ENCODE results near the gene PRRT2. TPM values are rescaled to one million over a fixed set of nuclear protein-coding genes. Genes with fewer than 3 reads are reported as not detected.

Gene PRRT2
- total RNA-seq, 6 experiments from 2014 or later = 0.15 to 0.98 (median 0.51) TPM; not detected in 2

- Histone ChIP-seq H3K4me3 (no peak overlapping the region), H3K27ac (no peak overlapping the region), H3K9me3 (no peaks in the 10 kb centered on the region), H3K27me3 (no peaks in the 10 kb centered on the region), H3K36me3 (peaks cover 4 to 12% (median 12%) of the 10 kb centered on the region in 4 donors), H3K4me1 (peaks cover 0 to 30% (median 12%) of the 10 kb centered on the region in 4 donors)
- TF ChIP-seq POLR2A (IDR thresholded peaks at IDR 0.05) = no peak
- no peak for TF ChIP-seq CTCF (IDR thresholded peaks at IDR 0.05)
- intact Hi-C loops (cut with DNase I) = no loop called here
- ATAC-seq = no peak
- 81% methylated on average over 3 of the region's 7 CpGs for WGBS (ENCODE audit: insufficient coverage, low coverage, low lambda C conversion rate, missing lambda C conversion rate)
- DNase-seq = no peak
These were observed 45.3 kb downstream of the PRRT2 start for GRCh38 chr16:29857133-29857760.

- Histone ChIP-seq H3K27ac (peak overlapping the region in 1 of 3 donors; percentile 29), H3K27me3 (no peaks in the 10 kb centered on the region), H3K4me1 (peaks cover 0 to 31% (median 12%) of the 10 kb centered on the region in 4 donors), H3K36me3 (peaks cover 4 to 12% (median 12%) of the 10 kb centered on the region in 4 donors), H3K4me3 (no peak overlapping the region), H3K9me3 (no peaks in the 10 kb centered on the region)
- ATAC-seq (peak; percentile 19 to 43 (median 32)), DNase-seq (peak; percentile 38 to 82 (median 72))
- no peak for TF ChIP-seq CTCF (IDR thresholded peaks at IDR 0.05)
- TF ChIP-seq POLR2A (IDR thresholded peaks at IDR 0.05) = no peak
- intact Hi-C loops (cut with DNase I) = no loop called here
- WGBS (ENCODE audit: insufficient coverage, low coverage, low lambda C conversion rate, missing lambda C conversion rate) = 30% methylated on average over 7 of the region's 10 CpGs
These were observed 46.3 kb downstream of the PRRT2 start for GRCh38 chr16:29858149-29858849.

DNA sequence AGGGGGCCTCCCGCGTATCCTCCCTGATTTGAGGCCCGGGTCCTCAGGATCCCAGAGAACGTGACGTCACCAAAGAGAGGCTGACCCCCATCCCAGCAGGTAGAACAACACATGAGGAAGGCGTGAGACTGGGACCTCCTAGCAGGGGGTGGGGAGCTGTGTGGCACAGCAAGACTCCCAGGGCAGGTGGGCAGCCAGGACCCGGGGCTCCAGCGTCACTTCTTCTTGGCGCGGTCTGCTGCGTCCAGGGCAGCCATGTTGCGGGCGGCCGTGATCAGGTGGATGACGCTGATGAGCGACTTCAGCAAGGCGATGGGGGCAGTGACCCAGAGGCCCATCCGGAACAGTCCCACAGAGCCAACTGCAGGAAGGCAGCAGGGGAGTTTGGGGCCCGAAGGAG lies 47.0 kb downstream of the PRRT2 start:
- Histone ChIP-seq H3K4me1 (peaks cover 0 to 31% (median 12%) of the 10 kb centered on the region in 4 donors), H3K36me3 (peaks cover 4 to 12% (median 12%) of the 10 kb centered on the region in 4 donors), H3K27ac (peak overlapping the region in 1 of 3 donors; percentile 29), H3K4me3 (no peak overlapping the region), H3K27me3 (no peaks in the 10 kb centered on the region), H3K9me3 (no peaks in the 10 kb centered on the region)
- DNase-seq (no peak), ATAC-seq (no peak)
- intact Hi-C loops (cut with DNase I) = no loop called here
- TF ChIP-seq POLR2A (IDR thresholded peaks at IDR 0.05) = no peak
- TF ChIP-seq CTCF (IDR thresholded peaks at IDR 0.05) = no peak
- WGBS (ENCODE audit: insufficient coverage, low coverage, low lambda C conversion rate, missing lambda C conversion rate) = no CpG with 5 or more reads among the region's 19 CpGs

- TF ChIP-seq POLR2A (IDR thresholded peaks at IDR 0.05) (no peak), CTCF (IDR thresholded peaks at IDR 0.05) (no peak)
- Histone ChIP-seq H3K27me3 (no peaks in the 10 kb centered on the region), H3K27ac (peak overlapping the region in 2 of 3 donors; percentile 99 to 100), H3K9me3 (no peaks in the 10 kb centered on the region), H3K4me3 (no peak overlapping the region), H3K4me1 (peaks cover 0 to 31% (median 12%) of the 10 kb centered on the region in 4 donors), H3K36me3 (peaks cover 4 to 12% (median 12%) of the 10 kb centered on the region in 4 donors)
- WGBS (ENCODE audit: insufficient coverage, low coverage, low lambda C conversion rate, missing lambda C conversion rate) = 87% methylated on average over 9 of the region's 9 CpGs
- ATAC-seq (no peak), DNase-seq (no peak)
- intact Hi-C loops (cut with DNase I) = no loop called here
These were observed 48.2 kb downstream of the PRRT2 start for GRCh38 chr16:29860218-29860617.

Measured in right lobe of liver (tissue), 6 donors.